GM21786 (cell line): ENCODE data around the gene TEKT5.

Source experiments
- ATAC-seq: cut with Tn5 transposase; IDR thresholded peaks from one replicate; pipeline ENCODE4 v1.9.1; 2021; ENCODE audit not compliant: unreplicated experiment

The TEKT5 gene

GRCh38 chr16:10581507-10581906, 113.2 kb downstream of the TEKT5 start:
- ATAC-seq, result no peak

GRCh38 chr16:10580883-10581247, 113.9 kb downstream of the TEKT5 start:
- no peak for ATAC-seq

- ATAC-seq, result no peak
Observed at GRCh38 chr16:10579965-10580882, 114.5 kb downstream of the TEKT5 start, which contains the start of gene EMP2. EMP2 (minus strand) TSS chr16:10580598; CDS start chr16:10547617, 32,981 bp downstream.

- ATAC-seq, result no peak
Observed at GRCh38 chr16:10579575-10579964, 115.2 kb downstream of the TEKT5 start.

GRCh38 chr16:10578474-10579316, 116.0 kb downstream of the TEKT5 start:
- ATAC-seq, result no peak
